CD4-positive, alpha-beta T cell (primary cell): ENCODE measurements around the gene KHSRP. TPM values are rescaled to one million over a fixed set of nuclear protein-coding genes. Genes with fewer than 3 reads are reported as not detected.
A peak's percentile ranks its signal among the peaks of the same experiment; 100 is the strongest.

Source experiments
- ATAC-seq: fragments of 200-7000 bp; cut with Tn5 transposase; one replicate; pipeline ENCODE4 v1.10.0; 2022; ENCODE audit warnings: mild to moderate bottlenecking; ENCODE audit not compliant: poor library complexity
- CTCF ChIA-PET: fragments of 350-600 bp; sonication (Branson Sonifier 250); formaldehyde crosslinking; loops from one replicate; lab custom pipeline; 2021; ENCODE audit warnings: antibody characterized with exemption, inconsistent platforms; lab: Charles Lee
- POLR2A ChIA-PET: fragments of 350-600 bp; sonication (Branson Sonifier 250); formaldehyde crosslinking; loops from one replicate; lab custom pipeline; 2021; ENCODE audit warnings: antibody characterized with exemption, inconsistent platforms; lab: Charles Lee
- DNase-seq, 14 experiments: peaks; one replicate each; pipeline ENCODE4 v3.0.0-alpha.2; 2013 to 2020; ENCODE audit warnings: mixed read lengths in 2 of 14
- H3K27ac ChIP-seq, 2 donors: one replicate each; pipeline versions ENCODE4 v1.5.1 to v1.7.0; 2013; ENCODE audit warnings: low read length in 2 of 2, low read depth in 1 of 2, mild to moderate bottlenecking in 1 of 2
- H3K27me3 ChIP-seq, 2 experiments: 1 replicate in 1 of 2; 2 replicates in 1 of 2; pipeline versions ENCODE4 v1.6.1 to v1.7.0; 2013; ENCODE audit warnings: low read length in 2 of 2, control low read depth in 1 of 2, mild to moderate bottlenecking in 1 of 2, moderate library complexity in 1 of 2; ENCODE audit not compliant: insufficient read depth in 2 of 2, control insufficient read depth in 1 of 2
- H3K36me3 ChIP-seq: one replicate; pipeline ENCODE4 v1.6.1; 2013; ENCODE audit warnings: low read length, control low read depth; ENCODE audit not compliant: insufficient read depth
- H3K4me1 ChIP-seq: one replicate; pipeline ENCODE4 v1.6.1; 2013; ENCODE audit warnings: low read length, control low read depth; ENCODE audit not compliant: insufficient read depth
- H3K4me3 ChIP-seq: one replicate; pipeline ENCODE4 v1.5.1; 2013; ENCODE audit warnings: mild to moderate bottlenecking, low read length, moderate library complexity
- H3K9me3 ChIP-seq, 2 experiments: 1 replicate in 1 of 2; 2 replicates in 1 of 2; pipeline versions ENCODE4 v1.6.1 to v1.7.0; 2013; ENCODE audit warnings: low read length in 2 of 2, mild to moderate bottlenecking in 2 of 2, control low read depth in 1 of 2, moderate library complexity in 1 of 2; ENCODE audit not compliant: control insufficient read depth in 1 of 2, insufficient read depth in 1 of 2
- H3K27ac Mint-ChIP-seq: one replicate; pipeline ENCODE4 v1.8.0; 2020; ENCODE audit warnings: mixed read lengths
- H3K27me3 Mint-ChIP-seq: one replicate; pipeline ENCODE4 v1.8.0; 2021; ENCODE audit warnings: mixed read lengths
- H3K36me3 Mint-ChIP-seq: one replicate; pipeline ENCODE4 v1.8.0; 2021; ENCODE audit warnings: low read depth, mixed read lengths
- H3K4me1 Mint-ChIP-seq: one replicate; pipeline ENCODE4 v1.8.0; 2021; ENCODE audit warnings: low read depth, mixed read lengths
- H3K4me3 Mint-ChIP-seq: one replicate; pipeline ENCODE4 v1.8.0; 2020; ENCODE audit warnings: mild to moderate bottlenecking, mixed read lengths
- H3K9me3 Mint-ChIP-seq: one replicate; pipeline ENCODE4 v1.8.0; 2020; ENCODE audit warnings: mixed read lengths
- CTCF ChIP-seq: fragments of 200-600 bp; IDR thresholded peaks from one replicate; pipeline ENCODE4 v1.8.0; 2022; ENCODE audit warnings: antibody characterized with exemption, mild to moderate bottlenecking
- intact Hi-C, 2 experiments: fragments of 100-400 bp; cut with DNase I in 1 of 2; cut with micrococcal nuclease in 1 of 2; formaldehyde crosslinking; loops; one replicate each; pipeline versions ENCODE4 v1.15.1 to v1.9.0; 2023 to 2025; cut with DNase I, micrococcal nuclease
- total RNA-seq, 174 experiments: library from RNA in 2 of 174; stranded (reverse) in 2 of 174; gene quantifications; one replicate each; pipeline ENCODE4 v1.2.3 and lab custom pipeline; 2021 to 2026

The KHSRP gene
- total RNA-seq, 2 experiments from 2014 or later: 128 to 143 TPM

- CTCF ChIA-PET: interaction anchor here (0.5 to 1.1 kb wide), 3 partner anchors 50 to 194 kb away, joined by 3 to 4 read pairs (median 3); no protein-coding TSS in a partner anchor
- intact Hi-C loops: no loop called here
- Histone ChIP-seq H3K27ac (no peak overlapping the region), H3K9me3 (no peaks in the 10 kb centered on the region), H3K4me3 (no peak overlapping the region), H3K36me3 (peaks cover 36% of the 10 kb centered on the region), H3K4me1 (no peaks in the 10 kb centered on the region), H3K27me3 (no peaks in the 10 kb centered on the region)
- Mint-ChIP-seq H3K4me3 (no peak overlapping the region), H3K27me3 (no peaks in the 10 kb centered on the region), H3K9me3 (no peaks in the 10 kb centered on the region), H3K4me1 (no peaks in the 10 kb centered on the region), H3K27ac (no peak overlapping the region), H3K36me3 (peaks cover 39% of the 10 kb centered on the region)
- peak; percentile 61 for TF ChIP-seq CTCF
- POLR2A ChIA-PET: interaction anchor here (0.8 kb wide), 1 partner anchor 12 kb away, joined by 4 read pairs; the partner anchor contains the start of gene KHSRP
- peak; percentile 30 to 73 (median 43) for DNase-seq
- ATAC-seq: peak; percentile 80
Measured at GRCh38 chr19:6412447-6413091, 12.0 kb downstream of the KHSRP start.

GRCh38 chr19:6412061-6412446 lies 12.6 kb downstream of the KHSRP start:
- CTCF ChIA-PET: no interaction called here
- no peaks in the 10 kb centered on the region for H3K27me3 Mint-ChIP-seq
- DNase-seq (no peak), ATAC-seq (peak; percentile 11)
- Histone ChIP-seq H3K36me3 (peaks cover 30% of the 10 kb centered on the region), H3K9me3 (no peaks in the 10 kb centered on the region), H3K4me3 (no peak overlapping the region), H3K27ac (no peak overlapping the region), H3K27me3 (no peaks in the 10 kb centered on the region), H3K4me1 (no peaks in the 10 kb centered on the region)
- no peaks in the 10 kb centered on the region for H3K9me3 Mint-ChIP-seq
- no peak for TF ChIP-seq CTCF
- H3K4me1 Mint-ChIP-seq: no peaks in the 10 kb centered on the region
- POLR2A ChIA-PET: interaction anchor here (0.8 kb wide), 1 partner anchor 13 kb away, joined by 4 read pairs; the partner anchor contains the start of gene KHSRP
- intact Hi-C loops: no loop called here
- H3K27ac Mint-ChIP-seq: no peak overlapping the region
- peaks cover 34% of the 10 kb centered on the region for H3K36me3 Mint-ChIP-seq
- H3K4me3 Mint-ChIP-seq: no peak overlapping the region

- no peaks in the 10 kb centered on the region for H3K9me3 ChIP-seq
- H3K9me3 Mint-ChIP-seq: no peaks in the 10 kb centered on the region
- intact Hi-C loops: no loop called here
- no peak overlapping the region for H3K4me3 Mint-ChIP-seq
- no peak for DNase-seq
- H3K36me3 ChIP-seq: peaks cover 4% of the 10 kb centered on the region
- ATAC-seq: no peak
- TF ChIP-seq CTCF: no peak
- POLR2A ChIA-PET: no interaction called here
- no peaks in the 10 kb centered on the region for H3K27me3 Mint-ChIP-seq
- H3K27ac ChIP-seq: no peak overlapping the region
- peaks cover 12% of the 10 kb centered on the region for H3K36me3 Mint-ChIP-seq
- no peak overlapping the region for H3K27ac Mint-ChIP-seq
- CTCF ChIA-PET: no interaction called here
- H3K4me1 ChIP-seq: no peaks in the 10 kb centered on the region
- H3K4me3 ChIP-seq: no peak overlapping the region
- H3K27me3 ChIP-seq: no peaks in the 10 kb centered on the region
- no peaks in the 10 kb centered on the region for H3K4me1 Mint-ChIP-seq
Measured at GRCh38 chr19:6409346-6409745, 15.3 kb downstream of the KHSRP start.
